NB4 (cell line): Measurements from ENCODE around the gene ITIH6.
"Not testable (repeated sequence)": the region's sequence is repeated elsewhere in the genome, so short reads cannot be mapped to it uniquely, and the experiment has no call there.

ENCODE experiments used
- DNase-seq: peaks from one replicate; pipeline ENCODE4 v3.0.0; 2010; ENCODE audit warnings: low read depth
- H3K4me3 ChIP-seq: one replicate; pipeline ENCODE4 v1.5.1; 2011; ENCODE audit warnings: mild to moderate bottlenecking, low read depth, low read length, moderate library complexity
- MYC ChIP-seq: IDR thresholded peaks from 2 replicates; pipeline ENCODE4 v1.6.1; 2011; ENCODE audit warnings: low read depth, low read length
- POLR2A ChIP-seq: IDR thresholded peaks from 2 replicates; pipeline ENCODE4 v1.6.1; 2011; ENCODE audit warnings: mild to moderate bottlenecking; ENCODE audit not compliant: insufficient read length; ENCODE audit errors: extremely low read depth
- TF ChIP-seq, protein P1 (sequence below): IDR thresholded peaks from one replicate; pipeline ENCODE4 v1.5.1; 2012; ENCODE audit warnings: low read depth, low read length
- TF ChIP-seq, protein P2 (sequence below): IDR thresholded peaks from 2 replicates; pipeline ENCODE4 v1.6.1; 2011; ENCODE audit warnings: low read depth, low read length

ITIH6 gene, protein sequence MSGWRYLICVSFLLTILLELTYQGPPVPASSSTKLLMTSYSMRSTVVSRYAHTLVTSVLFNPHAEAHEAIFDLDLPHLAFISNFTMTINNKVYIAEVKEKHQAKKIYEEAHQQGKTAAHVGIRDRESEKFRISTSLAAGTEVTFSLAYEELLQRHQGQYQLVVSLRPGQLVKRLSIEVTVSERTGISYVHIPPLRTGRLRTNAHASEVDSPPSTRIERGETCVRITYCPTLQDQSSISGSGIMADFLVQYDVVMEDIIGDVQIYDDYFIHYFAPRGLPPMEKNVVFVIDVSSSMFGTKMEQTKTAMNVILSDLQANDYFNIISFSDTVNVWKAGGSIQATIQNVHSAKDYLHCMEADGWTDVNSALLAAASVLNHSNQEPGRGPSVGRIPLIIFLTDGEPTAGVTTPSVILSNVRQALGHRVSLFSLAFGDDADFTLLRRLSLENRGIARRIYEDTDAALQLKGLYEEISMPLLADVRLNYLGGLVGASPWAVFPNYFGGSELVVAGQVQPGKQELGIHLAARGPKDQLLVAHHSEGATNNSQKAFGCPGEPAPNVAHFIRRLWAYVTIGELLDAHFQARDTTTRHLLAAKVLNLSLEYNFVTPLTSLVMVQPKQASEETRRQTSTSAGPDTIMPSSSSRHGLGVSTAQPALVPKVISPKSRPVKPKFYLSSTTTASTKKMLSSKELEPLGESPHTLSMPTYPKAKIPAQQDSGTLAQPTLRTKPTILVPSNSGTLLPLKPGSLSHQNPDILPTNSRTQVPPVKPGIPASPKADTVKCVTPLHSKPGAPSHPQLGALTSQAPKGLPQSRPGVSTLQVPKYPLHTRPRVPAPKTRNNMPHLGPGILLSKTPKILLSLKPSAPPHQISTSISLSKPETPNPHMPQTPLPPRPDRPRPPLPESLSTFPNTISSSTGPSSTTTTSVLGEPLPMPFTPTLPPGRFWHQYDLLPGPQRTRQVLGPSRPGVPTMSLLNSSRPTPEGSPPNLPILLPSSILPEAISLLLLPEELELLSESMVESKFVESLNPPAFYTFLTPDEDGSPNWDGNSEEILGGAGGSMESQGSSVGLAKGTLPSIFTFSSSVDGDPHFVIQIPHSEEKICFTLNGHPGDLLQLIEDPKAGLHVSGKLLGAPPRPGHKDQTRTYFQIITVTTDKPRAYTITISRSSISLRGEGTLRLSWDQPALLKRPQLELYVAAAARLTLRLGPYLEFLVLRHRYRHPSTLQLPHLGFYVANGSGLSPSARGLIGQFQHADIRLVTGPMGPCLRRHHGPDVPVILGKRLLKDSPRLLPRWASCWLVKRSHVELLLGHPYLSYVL

DNA sequence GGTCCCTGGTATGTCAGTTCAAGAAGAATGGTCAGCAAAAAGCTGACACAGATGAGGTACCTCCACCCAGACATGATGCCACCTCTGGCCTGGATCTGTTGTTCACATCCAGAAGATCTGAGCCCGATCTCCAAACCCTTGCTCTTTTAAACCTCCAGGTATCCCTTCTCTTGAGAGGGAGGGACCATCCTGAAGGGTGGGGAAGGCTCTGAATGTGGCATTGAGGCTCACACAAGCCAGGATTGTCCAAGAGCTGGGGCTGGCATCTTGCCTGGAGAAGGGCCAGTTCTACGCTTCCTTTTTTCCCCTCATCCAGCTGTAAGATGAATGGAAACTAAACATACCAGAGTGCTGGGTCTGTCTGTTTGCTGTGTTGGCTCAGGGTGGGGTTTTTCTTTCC lies at the start of gene ITIH6:
Gene ITIH6, minus strand, starts transcription at position 119 of the 400 bp plus-strand sequence. Its CDS starts 45 bp downstream, at position 74.
- TF ChIP-seq, protein P1, sequence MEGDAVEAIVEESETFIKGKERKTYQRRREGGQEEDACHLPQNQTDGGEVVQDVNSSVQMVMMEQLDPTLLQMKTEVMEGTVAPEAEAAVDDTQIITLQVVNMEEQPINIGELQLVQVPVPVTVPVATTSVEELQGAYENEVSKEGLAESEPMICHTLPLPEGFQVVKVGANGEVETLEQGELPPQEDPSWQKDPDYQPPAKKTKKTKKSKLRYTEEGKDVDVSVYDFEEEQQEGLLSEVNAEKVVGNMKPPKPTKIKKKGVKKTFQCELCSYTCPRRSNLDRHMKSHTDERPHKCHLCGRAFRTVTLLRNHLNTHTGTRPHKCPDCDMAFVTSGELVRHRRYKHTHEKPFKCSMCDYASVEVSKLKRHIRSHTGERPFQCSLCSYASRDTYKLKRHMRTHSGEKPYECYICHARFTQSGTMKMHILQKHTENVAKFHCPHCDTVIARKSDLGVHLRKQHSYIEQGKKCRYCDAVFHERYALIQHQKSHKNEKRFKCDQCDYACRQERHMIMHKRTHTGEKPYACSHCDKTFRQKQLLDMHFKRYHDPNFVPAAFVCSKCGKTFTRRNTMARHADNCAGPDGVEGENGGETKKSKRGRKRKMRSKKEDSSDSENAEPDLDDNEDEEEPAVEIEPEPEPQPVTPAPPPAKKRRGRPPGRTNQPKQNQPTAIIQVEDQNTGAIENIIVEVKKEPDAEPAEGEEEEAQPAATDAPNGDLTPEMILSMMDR: no peak
- no peak for TF ChIP-seq POLR2A
- DNase-seq: no peak
- H3K4me3 ChIP-seq: no peak within 1 kb of the TSS

DNA sequence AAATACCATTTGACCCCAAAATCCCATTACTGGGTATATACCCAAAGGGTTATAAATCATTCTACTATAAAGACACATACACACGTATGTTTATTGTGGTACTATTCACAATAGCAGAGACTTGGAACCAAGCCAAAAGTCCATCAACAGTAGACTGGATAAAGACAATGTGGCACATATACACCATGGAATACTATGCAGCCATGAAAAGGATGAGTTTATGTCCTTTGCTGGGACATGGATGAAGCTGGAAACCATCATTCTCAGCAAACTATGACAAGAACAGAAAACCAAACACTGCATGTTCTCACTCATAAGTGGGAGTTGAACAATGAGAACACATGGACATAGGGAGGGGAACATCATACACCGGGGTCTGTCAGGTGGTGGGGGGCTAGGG lies 49.6 kb upstream of the ITIH6 start:
- not testable (repeated sequence) for DNase-seq, H3K4me3 ChIP-seq

DNA sequence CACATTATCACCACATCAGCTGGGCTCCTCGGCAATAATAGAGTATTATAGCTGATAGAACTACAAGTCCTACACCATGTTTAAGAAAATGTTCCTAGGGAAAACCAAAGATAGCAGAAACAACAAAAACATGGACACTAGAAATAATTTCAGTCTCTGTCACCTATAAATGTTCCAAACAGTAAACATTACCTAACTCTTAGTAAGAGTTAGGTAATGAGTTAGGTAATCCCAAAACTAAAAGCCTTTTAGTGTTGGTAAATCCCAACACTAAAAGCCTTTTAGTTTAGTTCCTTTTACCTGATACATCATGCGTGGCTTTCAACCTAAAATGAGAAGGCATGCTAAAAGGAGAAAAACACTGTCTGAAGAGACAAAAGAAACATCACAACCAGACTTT lies 45.0 kb upstream of the ITIH6 start:
- no peak overlapping the region for H3K4me3 ChIP-seq
- no peak for DNase-seq
- TF ChIP-seq, protein P2, sequence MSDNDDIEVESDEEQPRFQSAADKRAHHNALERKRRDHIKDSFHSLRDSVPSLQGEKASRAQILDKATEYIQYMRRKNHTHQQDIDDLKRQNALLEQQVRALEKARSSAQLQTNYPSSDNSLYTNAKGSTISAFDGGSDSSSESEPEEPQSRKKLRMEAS: no peak
- no peak for TF ChIP-seq MYC
- TF ChIP-seq, protein P1: no peak
- no peak for TF ChIP-seq POLR2A

DNA sequence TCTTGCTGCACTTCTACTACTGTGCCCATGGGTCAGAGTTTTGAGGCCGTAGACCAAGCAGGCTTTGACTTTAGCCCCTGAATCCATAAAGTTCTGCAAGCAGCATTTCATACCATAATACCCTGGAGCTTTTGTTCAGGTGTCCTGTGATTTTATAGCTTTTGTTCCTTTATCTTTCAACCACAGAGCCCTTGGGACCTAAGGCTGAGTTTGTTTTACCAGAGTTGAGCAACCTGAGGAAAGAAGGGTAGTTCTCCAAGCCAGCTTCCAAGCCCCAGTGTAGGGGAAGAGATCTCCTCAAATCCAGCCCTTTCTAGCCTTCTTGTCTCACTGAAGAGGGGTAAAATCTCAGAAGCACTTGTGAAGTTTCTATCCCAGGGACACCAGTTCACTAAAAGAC lies 44.6 kb upstream of the ITIH6 start:
- TF ChIP-seq, protein P2: no peak
- TF ChIP-seq MYC: no peak
- no peak for TF ChIP-seq POLR2A
- TF ChIP-seq, protein P1: no peak
- peak; percentile 1 for DNase-seq
- no peak overlapping the region for H3K4me3 ChIP-seq

DNA sequence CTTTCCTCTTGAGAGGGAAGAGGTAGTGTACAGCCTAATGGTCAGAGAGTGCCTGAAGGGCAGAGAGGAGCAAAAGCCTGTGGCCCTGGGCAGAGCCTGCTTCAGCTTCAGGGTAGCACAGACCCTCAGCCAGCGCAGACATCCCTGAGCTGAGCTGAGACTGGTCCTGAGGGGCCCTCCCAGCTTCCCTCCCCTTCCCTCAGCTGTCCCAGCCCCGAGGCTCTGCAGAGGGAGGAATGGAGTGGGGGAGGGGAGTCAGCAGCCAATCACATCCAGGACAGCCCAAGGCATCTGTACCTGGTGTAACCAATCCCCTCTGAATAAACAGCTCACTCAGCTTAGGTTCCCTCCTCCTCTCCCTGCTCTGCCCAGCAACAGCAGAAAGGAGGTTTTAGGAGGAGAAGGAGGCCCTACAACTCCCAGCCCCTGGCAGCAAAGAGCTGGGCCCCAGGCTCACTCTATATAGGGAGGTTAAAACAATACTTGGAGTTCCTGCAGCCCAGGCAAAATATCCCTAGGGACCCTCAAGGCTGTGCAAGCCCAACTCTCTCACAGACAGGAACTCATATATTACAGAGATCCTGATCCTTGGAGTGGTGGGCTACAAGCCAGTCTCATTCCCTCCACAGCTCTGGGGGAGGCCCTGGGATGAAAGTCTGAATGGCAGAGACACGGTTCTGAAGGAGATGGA lies 43.3 kb upstream of the ITIH6 start:
- not testable (repeated sequence) for DNase-seq, H3K4me3 ChIP-seq

DNA sequence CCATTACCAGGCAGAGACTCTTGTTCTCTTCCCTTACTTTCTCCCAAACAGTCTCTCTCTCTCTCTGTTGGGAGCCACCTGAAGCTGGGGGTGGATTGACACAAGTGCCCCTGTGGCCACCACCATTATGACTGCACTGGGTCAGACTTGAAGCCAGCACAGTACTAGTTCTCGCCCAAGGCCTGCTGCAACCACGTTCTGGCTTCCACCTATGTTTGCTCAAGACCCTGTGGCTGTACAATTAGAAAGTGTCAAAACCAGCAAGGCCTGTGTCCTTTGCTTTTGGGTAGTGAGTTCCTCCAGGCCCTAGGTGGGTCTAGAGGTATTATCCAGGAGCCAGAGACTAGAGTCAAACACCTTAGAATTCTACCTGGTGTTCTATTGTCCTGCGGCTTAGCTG lies 40.5 kb upstream of the ITIH6 start:
- no peak for TF ChIP-seq POLR2A
- no peak for TF ChIP-seq MYC
- TF ChIP-seq, protein P1: no peak
- TF ChIP-seq, protein P2: no peak
- no peak overlapping the region for H3K4me3 ChIP-seq
- no peak for DNase-seq
